Epithelial cell of prostate (primary cell): ENCODE measurements around the gene PIGV.
A peak's percentile ranks its signal among the peaks of the same experiment; 100 is the strongest.

Experiments
- DNase-seq: peaks from one replicate; pipeline ENCODE4 v3.0.0-alpha.2; 2011; ENCODE audit warnings: low read depth, low spot score
- H3K27ac ChIP-seq: fragments of 450-650 bp; 2 replicates; pipeline ENCODE4 v1.5.1; 2017; ENCODE audit warnings: mild to moderate bottlenecking

The PIGV gene

GRCh38 chr1:26787706-26788514 is at the start of gene PIGV:
Gene PIGV, plus strand, starts transcription at chr1:26787950. Its CDS starts 2,866 bp downstream, at chr1:26790816.
- no peak for DNase-seq

GRCh38 chr1:26739329-26739914 is 48.3 kb upstream of the PIGV start:
- DNase-seq: no peak
- H3K27ac ChIP-seq: no peak overlapping the region

More at GRCh38 chr1:26787706-26788514, at the start of gene PIGV:
- H3K27ac ChIP-seq: peak within 1 kb of the TSS; percentile 98

GRCh38 chr1:26740023-26740634 is 47.6 kb upstream of the PIGV start:
- H3K27ac ChIP-seq: no peak overlapping the region
- DNase-seq: no peak

- DNase-seq: no peak
- no peak overlapping the region for H3K27ac ChIP-seq
These were observed 46.8 kb upstream of the PIGV start for GRCh38 chr1:26740952-26741351.

- DNase-seq: no peak
- peak overlapping the region; percentile 91 for H3K27ac ChIP-seq
These were observed 44.2 kb upstream of the PIGV start for GRCh38 chr1:26743426-26744059.

- peak; percentile 86 for DNase-seq
- H3K27ac ChIP-seq: peak overlapping the region; percentile 91
These were observed 43.4 kb upstream of the PIGV start for GRCh38 chr1:26744075-26744959.

- no peak for DNase-seq
- peak overlapping the region; percentile 91 for H3K27ac ChIP-seq
These were observed 42.6 kb upstream of the PIGV start for GRCh38 chr1:26745191-26745590.

GRCh38 chr1:26747048-26747447 is 40.7 kb upstream of the PIGV start:
- H3K27ac ChIP-seq: no peak overlapping the region
- no peak for DNase-seq

- DNase-seq: no peak
- no peak overlapping the region for H3K27ac ChIP-seq
These were observed 39.4 kb upstream of the PIGV start for GRCh38 chr1:26748351-26748750.

- H3K27ac ChIP-seq: no peak overlapping the region
These were observed 38.3 kb upstream of the PIGV start for GRCh38 chr1:26749458-26749857.

GRCh38 chr1:26750428-26750827 is 37.3 kb upstream of the PIGV start:
- H3K27ac ChIP-seq: no peak overlapping the region
- no peak for DNase-seq

More at GRCh38 chr1:26749458-26749857, 38.3 kb upstream of the PIGV start:
- DNase-seq: no peak

- peak overlapping the region; percentile 77 for H3K27ac ChIP-seq
- no peak for DNase-seq
These were observed 35.2 kb upstream of the PIGV start for GRCh38 chr1:26752519-26752918.

- peak overlapping the region; percentile 77 for H3K27ac ChIP-seq
- DNase-seq: no peak
These were observed 33.5 kb upstream of the PIGV start for GRCh38 chr1:26754086-26754874.

GRCh38 chr1:26758358-26758757 is 29.4 kb upstream of the PIGV start:
- no peak for DNase-seq
- no peak overlapping the region for H3K27ac ChIP-seq

GRCh38 chr1:26759531-26759930 is 28.2 kb upstream of the PIGV start:
- H3K27ac ChIP-seq: no peak overlapping the region
- DNase-seq: no peak

- no peak for DNase-seq
- H3K27ac ChIP-seq: no peak overlapping the region
These were observed 26.5 kb upstream of the PIGV start for GRCh38 chr1:26761217-26761616.

- H3K27ac ChIP-seq: no peak overlapping the region
- DNase-seq: no peak
These were observed 20.0 kb upstream of the PIGV start for GRCh38 chr1:26767714-26768113.

GRCh38 chr1:26768755-26769154 is 19.0 kb upstream of the PIGV start:
- no peak overlapping the region for H3K27ac ChIP-seq
- no peak for DNase-seq

GRCh38 chr1:26771285-26771642 is 16.5 kb upstream of the PIGV start:
- H3K27ac ChIP-seq: peak overlapping the region; percentile 69

More at GRCh38 chr1:26771285-26771642, 16.5 kb upstream of the PIGV start:
- DNase-seq: no peak
